AG04449 (cell line): ENCODE results near the gene ITGA8.

Experiments used
- CTCF ChIA-PET: fragments of 350-600 bp; formaldehyde crosslinking; extraction: SDS; loops from one replicate; lab custom pipeline; 2021; ENCODE audit warnings: antibody characterized with exemption; lab: Yijun Ruan, JAX
- POLR2A ChIA-PET: fragments of 400-600, 350-600 bp; formaldehyde crosslinking; extraction: SDS; loops from one replicate; lab custom pipeline; 2020; ENCODE audit warnings: antibody characterized with exemption, inconsistent platforms; lab: Yijun Ruan, JAX
- DNase-seq: peaks from one replicate; pipeline ENCODE4 v3.0.0-alpha.2; 2010; ENCODE audit warnings: low read depth, low spot score
- H3K4me3 ChIP-seq: 2 replicates; pipeline ENCODE4 v1.5.1; 2011; ENCODE audit warnings: low read depth, mild to moderate bottlenecking, control low read depth, low read length
- CTCF ChIP-seq: IDR thresholded peaks from one replicate; pipeline ENCODE4 v1.5.1; 2011; ENCODE audit warnings: mild to moderate bottlenecking, moderate library complexity, low read length, control low read depth, inconsistent platforms; ENCODE audit not compliant: insufficient read depth; ENCODE audit errors: missing control alignments

ITGA8 gene

GRCh38 chr10:15472431-15473395 is 247.0 kb downstream of the ITGA8 start:
- POLR2A ChIA-PET: no interaction called here
- TF ChIP-seq CTCF: no peak
- CTCF ChIA-PET: no interaction called here
- no peak for DNase-seq
- H3K4me3 ChIP-seq: no peak overlapping the region

- no peak for TF ChIP-seq CTCF
- DNase-seq: no peak
- no peak overlapping the region for H3K4me3 ChIP-seq
- CTCF ChIA-PET: no interaction called here
- POLR2A ChIA-PET: no interaction called here
Observed at GRCh38 chr10:15472008-15472407, 247.7 kb downstream of the ITGA8 start.

GRCh38 chr10:15469111-15469510 is 250.6 kb downstream of the ITGA8 start:
- ChIA-PET CTCF (interaction anchor here (0.9 to 1.5 kb wide), 3 partner anchors 10 to 250 kb away, joined by 3 to 4 read pairs (median 3); partner anchors contain the start of gene ITGA8), POLR2A (no interaction called here)
- no peak for TF ChIP-seq CTCF
- H3K4me3 ChIP-seq: no peak overlapping the region
- DNase-seq: no peak

- H3K4me3 ChIP-seq: no peak overlapping the region
- ChIA-PET CTCF (no interaction called here), POLR2A (no interaction called here)
- DNase-seq: no peak
- no peak for TF ChIP-seq CTCF
Observed at GRCh38 chr10:15464381-15464780, 255.3 kb downstream of the ITGA8 start.
